GM12878 (cell line): ENCODE data around the gene MEG3.

Source experiments
- BCLAF1 ChIP-seq: fragments of 450-650 bp; IDR thresholded peaks from 2 replicates; pipeline ENCODE4 v1.6.1; 2017; ENCODE audit warnings: antibody characterized with exemption, mild to moderate bottlenecking, moderate library complexity
- BHLHE40 ChIP-seq, 2 experiments: fragments of 450-650 bp in 1 of 2; IDR thresholded peaks; 2 replicates each; pipeline ENCODE4 v1.6.1; 2011 to 2017; ENCODE audit warnings: low read depth in 2 of 2, borderline replicate concordance in 1 of 2, improper control_type of control experiment in 1 of 2, low read length in 1 of 2, mild to moderate bottlenecking in 1 of 2
- CBX3 ChIP-seq: fragments of 200-600 bp; sonication (generic); IDR thresholded peaks from 2 replicates; pipeline ENCODE4 v1.6.1; 2016; ENCODE audit warnings: low read depth, borderline replicate concordance
- CTCF ChIP-seq, 3 experiments: IDR thresholded peaks in 2 of 3; conservative IDR thresholded peaks in 1 of 3; 2 replicates each; pipeline ENCODE4 v1.5.1; 2011; ENCODE audit warnings: low read depth in 3 of 3, low read length in 3 of 3, mild to moderate bottlenecking in 3 of 3, control low read depth in 2 of 3, moderate library complexity in 2 of 3, inconsistent platforms in 1 of 3, mixed read lengths in 1 of 3; ENCODE audit not compliant: control insufficient read depth in 2 of 3, insufficient read depth in 1 of 3; ENCODE audit errors: extremely low read depth in 1 of 3
- EP300 ChIP-seq, 2 experiments: fragments of 150-350 bp in 1 of 2; IDR thresholded peaks; 2 replicates each; pipeline ENCODE4 v1.6.1; 2011 to 2012; ENCODE audit warnings: low read depth in 2 of 2, low read length in 2 of 2, borderline replicate concordance in 1 of 2, improper control_type of control experiment in 1 of 2, inconsistent platforms in 1 of 2; ENCODE audit not compliant: control insufficient read depth in 1 of 2
- ETV6 ChIP-seq, 2 experiments: fragments of 450-650 bp in 1 of 2; IDR thresholded peaks in 1 of 2; conservative IDR thresholded peaks in 1 of 2; 2 replicates each; pipeline ENCODE4 v1.6.1; 2014; ENCODE audit warnings: antibody characterized with exemption in 1 of 2, borderline replicate concordance in 1 of 2, low read depth in 1 of 2, mild to moderate bottlenecking in 1 of 2, moderate library complexity in 1 of 2
- FOS ChIP-seq: IDR thresholded peaks from 3 replicates; pipeline ENCODE4 v1.6.1; 2011; ENCODE audit warnings: borderline replicate concordance; ENCODE audit not compliant: insufficient read length; ENCODE audit errors: extremely low read depth
- HCFC1 ChIP-seq: fragments of 150-350 bp; IDR thresholded peaks from 2 replicates; pipeline ENCODE4 v1.6.1; 2014; ENCODE audit warnings: low read length
- SIN3A ChIP-seq: IDR thresholded peaks from 2 replicates; pipeline ENCODE4 v1.6.1; 2012; ENCODE audit warnings: low read depth, low read length, improper control_type of control experiment
- SUPT20H ChIP-seq: IDR thresholded peaks from 2 replicates; pipeline ENCODE4 v1.6.1; 2011; ENCODE audit warnings: low read depth, mild to moderate bottlenecking, low read length, moderate library complexity, borderline replicate concordance; ENCODE audit not compliant: control insufficient read depth
- SUZ12 ChIP-seq: fragments of 200-600 bp; sonication (generic); IDR thresholded peaks from one replicate; pipeline ENCODE4 v1.6.1; 2018; ENCODE audit warnings: antibody characterized with exemption, mild to moderate bottlenecking; ENCODE audit not compliant: unreplicated experiment

DNA sequence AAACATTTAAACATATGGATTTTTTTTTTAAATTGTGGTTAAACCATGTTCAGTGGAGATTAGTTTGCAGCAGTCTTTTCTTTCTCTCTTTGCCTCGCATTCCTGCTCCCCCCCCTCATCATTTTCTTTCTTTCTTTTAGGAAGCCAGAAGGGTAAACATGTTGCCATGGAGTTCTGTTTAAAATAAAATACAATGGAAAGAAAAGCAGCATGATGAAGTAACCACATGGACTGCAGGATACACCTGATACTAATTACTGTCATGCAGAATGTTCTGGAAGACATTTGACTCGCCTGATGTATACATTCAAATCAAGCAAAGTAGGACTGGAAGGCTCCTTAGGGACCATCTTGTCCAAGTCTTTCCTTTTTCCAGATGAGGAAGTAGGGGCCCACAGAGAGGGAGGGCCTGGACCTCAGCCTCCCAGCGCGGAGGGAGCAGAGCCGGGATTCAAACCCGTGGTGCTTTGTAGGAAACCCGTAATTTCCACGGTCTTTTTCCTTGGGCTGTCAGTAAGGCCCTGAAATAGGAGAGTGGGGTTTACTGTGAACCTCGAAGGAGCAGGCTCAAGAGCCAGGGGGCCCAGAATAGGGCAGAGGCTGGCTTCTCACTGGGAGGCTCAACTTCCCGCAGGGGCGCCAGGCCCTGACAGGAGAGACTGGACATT lies 2.4 kb upstream of the MEG3 start:
- TF ChIP-seq FOS: no peak
- no peak for TF ChIP-seq SIN3A
- TF ChIP-seq EP300 (IDR thresholded peaks at IDR 0.05; ENCODE audit: borderline replicate concordance in 1 of 2, control insufficient read depth in 1 of 2, low read depth in 2 of 2, low read length in 2 of 2): no peak
- no peak for TF ChIP-seq SUPT20H
- TF ChIP-seq BHLHE40 (IDR thresholded peaks at IDR 0.05; ENCODE audit: borderline replicate concordance in 1 of 2, low read depth in 2 of 2, low read length in 1 of 2): no peak
- no peak for TF ChIP-seq BCLAF1
- no peak for TF ChIP-seq SUZ12
- TF ChIP-seq CTCF (IDR thresholded peaks at IDR 0.05 in 2 of 3, conservative IDR thresholded peaks at IDR 0.05 in 1 of 3; ENCODE audit: control insufficient read depth in 2 of 3, extremely low read depth in 1 of 3, insufficient read depth in 1 of 3, low read depth in 3 of 3, low read length in 3 of 3): no peak
- no peak for TF ChIP-seq HCFC1
- no peak for TF ChIP-seq ETV6 (conservative IDR thresholded peaks at IDR 0.05 in 1 of 2, IDR thresholded peaks at IDR 0.05 in 1 of 2; ENCODE audit: borderline replicate concordance in 1 of 2, low read depth in 1 of 2)
- no peak for TF ChIP-seq CBX3
